Astrocyte (in vitro differentiated cells and primary cell): ENCODE results near the gene ST6GALNAC1. TPM values are rescaled to one million over a fixed set of nuclear protein-coding genes. Genes with fewer than 3 reads are reported as not detected.
"Not testable (repeated sequence)": the region's sequence is repeated elsewhere in the genome, so short reads cannot be mapped to it uniquely, and the experiment has no call there.

Experiments used
- DNase-seq: peaks from one replicate; pipeline ENCODE4 v3.0.0-alpha.2; 2010; ENCODE audit warnings: low read depth
- FAIRE-seq: peaks from 2 replicates; lab custom pipeline; 2011; peaks lifted over from hg19 to GRCh38; lab: Jason Lieb, UNC
- H2AFZ ChIP-seq: 2 replicates; pipeline ENCODE4 v1.6.0; 2012; ENCODE audit warnings: low read depth, low read length, inconsistent platforms
- H3K27ac ChIP-seq: 2 replicates; pipeline ENCODE4 v1.5.1; 2011; ENCODE audit warnings: low read depth, low read length, inconsistent platforms
- H3K27me3 ChIP-seq: 2 replicates; pipeline ENCODE4 v1.6.0; 2011; ENCODE audit warnings: low read length, inconsistent platforms; ENCODE audit not compliant: insufficient read depth
- H3K36me3 ChIP-seq: 2 replicates; pipeline ENCODE4 v1.5.1; 2011; ENCODE audit warnings: low read length, inconsistent platforms; ENCODE audit not compliant: insufficient read depth
- H3K4me1 ChIP-seq: 2 replicates; pipeline ENCODE4 v1.5.1; 2011; ENCODE audit warnings: low read length, inconsistent platforms; ENCODE audit not compliant: insufficient read depth
- H3K4me2 ChIP-seq: 2 replicates; pipeline ENCODE4 v1.6.0; 2012; ENCODE audit warnings: low read length, inconsistent platforms
- H3K4me3 ChIP-seq: 2 replicates; pipeline ENCODE4 v1.5.1; 2011; ENCODE audit warnings: low read depth, mild to moderate bottlenecking, low read length, inconsistent platforms; ENCODE audit not compliant: insufficient read depth
- H3K79me2 ChIP-seq: 2 replicates; pipeline ENCODE4 v1.6.0; 2012; ENCODE audit warnings: mild to moderate bottlenecking, low read length, inconsistent platforms; ENCODE audit not compliant: insufficient read depth
- H3K9ac ChIP-seq: 2 replicates; pipeline ENCODE4 v1.6.0; 2012; ENCODE audit warnings: mild to moderate bottlenecking, low read length, inconsistent platforms
- H3K9me3 ChIP-seq: 2 replicates; pipeline ENCODE4 v1.5.1; 2012; ENCODE audit warnings: low read depth, mild to moderate bottlenecking, low read length, inconsistent platforms; ENCODE audit not compliant: insufficient read depth
- H4K20me1 ChIP-seq: 2 replicates; pipeline ENCODE4 v1.6.0; 2012; ENCODE audit warnings: low read length, inconsistent platforms; ENCODE audit not compliant: insufficient read depth
- H3K27ac Mint-ChIP-seq: one replicate; pipeline ENCODE4 v1.8.0; 2021; ENCODE audit warnings: mild to moderate bottlenecking, mixed read lengths; ENCODE audit not compliant: unreplicated experiment
- H3K27me3 Mint-ChIP-seq: one replicate; pipeline ENCODE4 v1.8.0; 2021; ENCODE audit warnings: low read depth, mixed read lengths; ENCODE audit not compliant: unreplicated experiment
- H3K36me3 Mint-ChIP-seq: one replicate; pipeline ENCODE4 v1.8.0; 2021; ENCODE audit warnings: low read depth, mixed read lengths; ENCODE audit not compliant: unreplicated experiment
- H3K4me1 Mint-ChIP-seq: one replicate; pipeline ENCODE4 v1.8.0; 2021; ENCODE audit warnings: low read depth, mixed read lengths; ENCODE audit not compliant: unreplicated experiment
- H3K4me3 Mint-ChIP-seq: one replicate; pipeline ENCODE4 v1.8.0; 2021; ENCODE audit warnings: mild to moderate bottlenecking, moderate library complexity, mixed read lengths; ENCODE audit not compliant: unreplicated experiment
- H3K9me3 Mint-ChIP-seq: one replicate; pipeline ENCODE4 v1.8.0; 2021; ENCODE audit warnings: mild to moderate bottlenecking, mixed read lengths; ENCODE audit not compliant: unreplicated experiment
- EZH2 ChIP-seq: IDR thresholded peaks from 2 replicates; pipeline ENCODE4 v1.6.1; 2012; ENCODE audit warnings: mild to moderate bottlenecking, low read length, inconsistent platforms; ENCODE audit not compliant: insufficient read depth
- total RNA-seq: library from RNA; stranded (reverse); gene quantifications from 2 replicates; pipeline ENCODE4 v1.2.1, GENCODE V29; 2021
- TF ChIP-seq, protein P1 (sequence below): IDR thresholded peaks from 2 replicates; pipeline ENCODE4 v1.5.1; 2011; ENCODE audit warnings: low read depth, mild to moderate bottlenecking, inconsistent platforms, low read length, moderate library complexity; ENCODE audit not compliant: insufficient read depth

Gene ST6GALNAC1
- total RNA-seq, 1 donor from 2014 or later = not detected

- Mint-ChIP-seq H3K4me3 (no peak overlapping the region), H3K4me1 (peaks cover 4% of the 10 kb centered on the region), H3K36me3 (no peaks in the 10 kb centered on the region), H3K27me3 (peaks cover 4% of the 10 kb centered on the region), H3K9me3 (peaks cover 1% of the 10 kb centered on the region), H3K27ac (peak overlapping the region; percentile 7)
- FAIRE-seq = no peak
- TF ChIP-seq EZH2 = no peak
- Histone ChIP-seq H2AFZ (no peak overlapping the region), H3K4me2 (no peak overlapping the region), H3K4me1 (no peaks in the 10 kb centered on the region), H3K9me3 (no peaks in the 10 kb centered on the region), H3K27ac (no peak overlapping the region), H3K36me3 (no peaks in the 10 kb centered on the region), H3K4me3 (no peak overlapping the region), H4K20me1 (no peaks in the 10 kb centered on the region), H3K9ac (no peak overlapping the region), H3K27me3 (peaks cover 11% of the 10 kb centered on the region), H3K79me2 (no peaks in the 10 kb centered on the region)
- DNase-seq = no peak
These were observed 2.1 kb downstream of the ST6GALNAC1 start for GRCh38 chr17:76641501-76641900.

GRCh38 chr17:76640550-76641380, 2.8 kb downstream of the ST6GALNAC1 start:
- Mint-ChIP-seq H3K4me3 (no peak overlapping the region), H3K27ac (peak overlapping the region; percentile 0), H3K36me3 (no peaks in the 10 kb centered on the region), H3K27me3 (peaks cover 4% of the 10 kb centered on the region), H3K9me3 (peaks cover 1% of the 10 kb centered on the region), H3K4me1 (peaks cover 4% of the 10 kb centered on the region)
- Histone ChIP-seq H3K9me3 (no peaks in the 10 kb centered on the region), H4K20me1 (no peaks in the 10 kb centered on the region), H3K27me3 (peaks cover 8% of the 10 kb centered on the region), H3K79me2 (no peaks in the 10 kb centered on the region), H3K4me3 (no peak overlapping the region), H3K4me2 (no peak overlapping the region), H2AFZ (no peak overlapping the region), H3K27ac (no peak overlapping the region), H3K9ac (no peak overlapping the region), H3K4me1 (no peaks in the 10 kb centered on the region), H3K36me3 (no peaks in the 10 kb centered on the region)
- TF ChIP-seq, protein P1, sequence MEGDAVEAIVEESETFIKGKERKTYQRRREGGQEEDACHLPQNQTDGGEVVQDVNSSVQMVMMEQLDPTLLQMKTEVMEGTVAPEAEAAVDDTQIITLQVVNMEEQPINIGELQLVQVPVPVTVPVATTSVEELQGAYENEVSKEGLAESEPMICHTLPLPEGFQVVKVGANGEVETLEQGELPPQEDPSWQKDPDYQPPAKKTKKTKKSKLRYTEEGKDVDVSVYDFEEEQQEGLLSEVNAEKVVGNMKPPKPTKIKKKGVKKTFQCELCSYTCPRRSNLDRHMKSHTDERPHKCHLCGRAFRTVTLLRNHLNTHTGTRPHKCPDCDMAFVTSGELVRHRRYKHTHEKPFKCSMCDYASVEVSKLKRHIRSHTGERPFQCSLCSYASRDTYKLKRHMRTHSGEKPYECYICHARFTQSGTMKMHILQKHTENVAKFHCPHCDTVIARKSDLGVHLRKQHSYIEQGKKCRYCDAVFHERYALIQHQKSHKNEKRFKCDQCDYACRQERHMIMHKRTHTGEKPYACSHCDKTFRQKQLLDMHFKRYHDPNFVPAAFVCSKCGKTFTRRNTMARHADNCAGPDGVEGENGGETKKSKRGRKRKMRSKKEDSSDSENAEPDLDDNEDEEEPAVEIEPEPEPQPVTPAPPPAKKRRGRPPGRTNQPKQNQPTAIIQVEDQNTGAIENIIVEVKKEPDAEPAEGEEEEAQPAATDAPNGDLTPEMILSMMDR = no peak
- no peak for TF ChIP-seq EZH2
- FAIRE-seq (no peak), DNase-seq (no peak)

DNA sequence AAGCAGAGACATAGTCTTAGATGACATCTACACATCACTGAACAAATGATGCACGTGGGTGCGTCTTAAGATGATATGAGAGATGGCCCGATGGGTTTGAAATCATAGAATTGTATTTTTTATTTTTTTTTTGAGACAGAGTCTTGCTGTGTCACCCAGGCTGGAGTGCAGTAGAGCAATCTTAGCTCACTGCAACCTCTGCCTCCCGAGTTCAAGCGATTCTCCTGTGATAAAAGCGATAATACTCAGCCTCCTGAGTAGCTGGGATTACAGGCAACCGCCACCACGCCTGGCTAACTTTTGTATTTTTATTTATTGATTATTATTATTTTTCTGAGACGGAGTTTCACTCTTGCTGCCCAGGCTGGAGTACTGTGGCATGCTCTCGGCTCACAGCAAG, 5.3 kb downstream of the ST6GALNAC1 start:
- H3K27ac Mint-ChIP-seq = no peak overlapping the region
- Histone ChIP-seq H3K4me2 (no peak overlapping the region), H3K27ac (no peak overlapping the region), H4K20me1 (no peaks in the 10 kb centered on the region), H3K9ac (no peak overlapping the region), H3K27me3 (no peaks in the 10 kb centered on the region), H3K9me3 (no peaks in the 10 kb centered on the region), H3K36me3 (no peaks in the 10 kb centered on the region), H2AFZ (no peak overlapping the region), H3K79me2 (no peaks in the 10 kb centered on the region), H3K4me1 (peaks cover 7% of the 10 kb centered on the region), H3K4me3 (no peak overlapping the region)
- TF ChIP-seq, protein P1 = no peak
- no peak for TF ChIP-seq EZH2
- FAIRE-seq (no peak), DNase-seq (no peak)
- peaks cover 3% of the 10 kb centered on the region for H3K9me3 Mint-ChIP-seq
- peaks cover under 1% of the 10 kb centered on the region for H3K27me3 Mint-ChIP-seq
- H3K4me1 Mint-ChIP-seq = peaks cover 10% of the 10 kb centered on the region
- H3K4me3 Mint-ChIP-seq = no peak overlapping the region
- no peaks in the 10 kb centered on the region for H3K36me3 Mint-ChIP-seq

- not testable (repeated sequence) for H2AFZ ChIP-seq, H3K4me1 ChIP-seq, H3K9ac ChIP-seq, FAIRE-seq, H3K27me3 ChIP-seq, H3K36me3 Mint-ChIP-seq, H3K9me3 ChIP-seq, H3K4me2 ChIP-seq, H3K4me3 Mint-ChIP-seq, H3K4me3 ChIP-seq, H3K79me2 ChIP-seq, H3K27me3 Mint-ChIP-seq, DNase-seq, H4K20me1 ChIP-seq, H3K27ac Mint-ChIP-seq, H3K9me3 Mint-ChIP-seq, H3K27ac ChIP-seq, H3K36me3 ChIP-seq
- H3K4me1 Mint-ChIP-seq = peaks cover 17% of the 10 kb centered on the region
These were observed 6.9 kb downstream of the ST6GALNAC1 start for GRCh38 chr17:76636486-76637206.
